ENCODE measurements around the gene IL1R1. TPM values are rescaled to one million over a fixed set of nuclear protein-coding genes. Genes with fewer than 3 reads are reported as not detected.

IL1R1 gene
- total and polyA plus RNA-seq, 4 donors: 14.0 to 49.3 (median 29.5) TPM

DNA sequence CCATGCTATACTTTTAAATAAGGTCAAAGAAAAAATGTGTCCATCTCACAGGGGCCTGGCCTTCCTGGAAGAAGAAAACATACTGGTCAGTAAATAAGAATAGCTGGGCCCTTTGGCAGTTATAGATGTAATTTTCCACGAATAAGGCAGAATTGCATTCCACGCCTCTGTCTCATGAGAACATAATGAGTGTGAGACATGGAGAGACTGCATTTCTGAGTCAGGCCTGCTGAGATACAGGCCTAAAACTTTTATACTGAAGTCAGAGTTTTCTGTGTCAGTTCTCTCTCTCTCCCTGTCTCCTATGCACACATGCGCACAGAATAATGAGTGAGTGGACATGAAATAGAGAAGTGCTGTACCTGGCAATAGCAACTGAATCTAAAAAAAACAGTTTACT, 20.4 kb upstream of the IL1R1 start:
- no peak overlapping the region for H3K4me3 ChIP-seq (ENCODE audit: low read depth in 1 of 3, low read length in 3 of 3)
- no peaks in the 10 kb centered on the region for H3K9me3 ChIP-seq (ENCODE audit: control insufficient read depth in 4 of 4, low read length in 3 of 4)
- TF ChIP-seq RXRA (IDR thresholded peaks at IDR 0.05) (no peak), YY1 (IDR thresholded peaks at IDR 0.05) (no peak), HNF4G (IDR thresholded peaks at IDR 0.05) (no peak), EGR1 (IDR thresholded peaks at IDR 0.05; ENCODE audit: low read depth in 2 of 2) (no peak), HNF4A (conservative IDR thresholded peaks at IDR 0.05) (no peak), FOXA1 (IDR thresholded peaks at IDR 0.05) (no peak), FOXA2 (IDR thresholded peaks at IDR 0.05) (no peak), REST (IDR thresholded peaks at IDR 0.05) (no peak), CTCF (IDR thresholded peaks at IDR 0.05; ENCODE audit: low read depth, low read length, missing input control) (no peak), NR2F2 (IDR thresholded peaks at IDR 0.05) (no peak), MAX (IDR thresholded peaks at IDR 0.05) (no peak), TAF1 (conservative IDR thresholded peaks at IDR 0.05) (no peak), JUND (IDR thresholded peaks at IDR 0.05) (no peak), GABPA (IDR thresholded peaks at IDR 0.05 in 1 of 2, conservative IDR thresholded peaks at IDR 0.05 in 1 of 2) (no peak), SP1 (IDR thresholded peaks at IDR 0.05) (no peak), RAD21 (IDR thresholded peaks at IDR 0.05) (no peak)
- TF ChIP-seq, protein P1, sequence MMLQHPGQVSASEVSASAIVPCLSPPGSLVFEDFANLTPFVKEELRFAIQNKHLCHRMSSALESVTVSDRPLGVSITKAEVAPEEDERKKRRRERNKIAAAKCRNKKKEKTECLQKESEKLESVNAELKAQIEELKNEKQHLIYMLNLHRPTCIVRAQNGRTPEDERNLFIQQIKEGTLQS (IDR thresholded peaks at IDR 0.05): no peak
- TF ChIP-seq, protein P2, sequence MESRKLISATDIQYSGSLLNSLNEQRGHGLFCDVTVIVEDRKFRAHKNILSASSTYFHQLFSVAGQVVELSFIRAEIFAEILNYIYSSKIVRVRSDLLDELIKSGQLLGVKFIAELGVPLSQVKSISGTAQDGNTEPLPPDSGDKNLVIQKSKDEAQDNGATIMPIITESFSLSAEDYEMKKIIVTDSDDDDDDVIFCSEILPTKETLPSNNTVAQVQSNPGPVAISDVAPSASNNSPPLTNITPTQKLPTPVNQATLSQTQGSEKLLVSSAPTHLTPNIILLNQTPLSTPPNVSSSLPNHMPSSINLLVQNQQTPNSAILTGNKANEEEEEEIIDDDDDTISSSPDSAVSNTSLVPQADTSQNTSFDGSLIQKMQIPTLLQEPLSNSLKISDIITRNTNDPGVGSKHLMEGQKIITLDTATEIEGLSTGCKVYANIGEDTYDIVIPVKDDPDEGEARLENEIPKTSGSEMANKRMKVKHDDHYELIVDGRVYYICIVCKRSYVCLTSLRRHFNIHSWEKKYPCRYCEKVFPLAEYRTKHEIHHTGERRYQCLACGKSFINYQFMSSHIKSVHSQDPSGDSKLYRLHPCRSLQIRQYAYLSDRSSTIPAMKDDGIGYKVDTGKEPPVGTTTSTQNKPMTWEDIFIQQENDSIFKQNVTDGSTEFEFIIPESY (IDR thresholded peaks at IDR 0.05): no peak
- peaks cover 0 to 2% (median 0%) of the 10 kb centered on the region in 4 donors for H3K36me3 ChIP-seq (ENCODE audit: control insufficient read depth in 4 of 4, insufficient read depth in 3 of 4, low read depth in 1 of 4, low read length in 3 of 4)
- 89% methylated on average over 3 of the region's 3 CpGs for WGBS
- no peak overlapping the region for H3K9ac ChIP-seq (ENCODE audit: low read depth in 1 of 2, low read length in 2 of 2)
- no peak for DNase-seq (ENCODE audit: low spot score)
- no peak overlapping the region for H3K27ac ChIP-seq (ENCODE audit: low read depth in 1 of 2, low read length in 2 of 2)
- peaks cover 8 to 24% (median 17%) of the 10 kb centered on the region in 4 donors for H3K4me1 ChIP-seq (ENCODE audit: control insufficient read depth in 4 of 4, insufficient read depth in 4 of 4, low read length in 3 of 4)
- H3K27me3 ChIP-seq (ENCODE audit: control insufficient read depth in 4 of 4, insufficient read depth in 4 of 4, low read length in 3 of 4): no peaks in the 10 kb centered on the region
